ENCODE results near the gene KIF21B. TPM values are rescaled to one million over a fixed set of nuclear protein-coding genes. Genes with fewer than 3 reads are reported as not detected.

Gene KIF21B
- total RNA-seq: 10 to 100 TPM in 1 of 4 donors, 1 to 10 TPM in 2, under 1 TPM in 1; 0.29 to 11.3 (median 2.4) TPM

DNA sequence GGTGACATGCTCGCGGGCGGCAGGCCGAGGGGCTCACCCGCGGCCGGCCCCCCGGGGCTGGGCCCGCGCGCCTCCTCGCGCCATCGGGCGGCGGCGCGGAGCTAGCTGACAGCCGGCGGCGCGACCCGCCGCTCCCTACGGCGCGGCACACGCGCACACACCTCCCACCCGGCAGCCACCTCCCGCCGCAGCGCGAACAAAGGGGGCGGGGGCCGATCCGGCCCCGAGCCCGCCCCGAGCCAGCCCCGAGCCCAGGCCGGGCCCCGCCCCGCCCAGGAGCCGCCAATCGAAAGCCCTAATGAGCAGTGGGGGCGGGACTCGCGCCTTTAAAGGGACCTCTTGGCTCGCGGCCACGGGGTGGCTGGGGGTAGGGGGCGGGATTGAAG is at the start of gene KIF21B:
Gene KIF21B, minus strand, starts transcription at position 198 of the 386 bp plus-strand sequence. CDS start 331 bp downstream, outside the sequence.
- Histone ChIP-seq H3K27ac (peak within 1 kb of the TSS; percentile 13 to 34), H3K27me3 (no peaks in the 10 kb centered on the region), H3K36me3 (no peaks in the 10 kb centered on the region), H3K4me1 (peaks cover 0 to 10% of the 10 kb centered on the region in 2 donors), H3K4me3 (peak within 1 kb of the TSS; percentile 31 to 43), H3K9me3 (no peaks in the 10 kb centered on the region)
- TF ChIP-seq, protein P1, sequence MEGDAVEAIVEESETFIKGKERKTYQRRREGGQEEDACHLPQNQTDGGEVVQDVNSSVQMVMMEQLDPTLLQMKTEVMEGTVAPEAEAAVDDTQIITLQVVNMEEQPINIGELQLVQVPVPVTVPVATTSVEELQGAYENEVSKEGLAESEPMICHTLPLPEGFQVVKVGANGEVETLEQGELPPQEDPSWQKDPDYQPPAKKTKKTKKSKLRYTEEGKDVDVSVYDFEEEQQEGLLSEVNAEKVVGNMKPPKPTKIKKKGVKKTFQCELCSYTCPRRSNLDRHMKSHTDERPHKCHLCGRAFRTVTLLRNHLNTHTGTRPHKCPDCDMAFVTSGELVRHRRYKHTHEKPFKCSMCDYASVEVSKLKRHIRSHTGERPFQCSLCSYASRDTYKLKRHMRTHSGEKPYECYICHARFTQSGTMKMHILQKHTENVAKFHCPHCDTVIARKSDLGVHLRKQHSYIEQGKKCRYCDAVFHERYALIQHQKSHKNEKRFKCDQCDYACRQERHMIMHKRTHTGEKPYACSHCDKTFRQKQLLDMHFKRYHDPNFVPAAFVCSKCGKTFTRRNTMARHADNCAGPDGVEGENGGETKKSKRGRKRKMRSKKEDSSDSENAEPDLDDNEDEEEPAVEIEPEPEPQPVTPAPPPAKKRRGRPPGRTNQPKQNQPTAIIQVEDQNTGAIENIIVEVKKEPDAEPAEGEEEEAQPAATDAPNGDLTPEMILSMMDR (IDR thresholded peaks at IDR 0.05): no peak
- TF ChIP-seq POLR2A (IDR thresholded peaks at IDR 0.05): peak in 1 of 2 donors; percentile 21
- intact Hi-C loops (cut with DNase I; ENCODE audit: low total_unique reads): no loop called here
- DNase-seq: peak; percentile 62 to 76

DNA sequence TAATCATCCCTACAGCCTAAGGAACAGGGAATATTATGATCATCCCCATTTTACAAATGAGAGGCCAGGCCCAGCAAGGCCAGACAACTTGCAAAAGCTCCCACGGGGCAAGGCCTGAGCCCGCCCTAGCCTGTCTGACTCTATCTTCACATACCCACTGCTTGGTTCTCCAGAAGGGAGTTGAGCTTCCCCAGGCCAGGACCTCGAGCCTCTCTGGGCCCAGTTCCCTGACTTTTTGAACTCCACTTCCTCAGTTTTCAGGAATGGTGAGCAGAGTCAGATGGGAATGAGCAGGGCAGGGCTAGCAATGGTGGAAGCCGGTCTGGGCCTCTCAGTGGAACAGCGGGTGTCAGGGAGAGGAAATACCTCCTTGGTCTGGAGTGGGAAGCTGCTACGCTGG is 49.4 kb upstream of the KIF21B start:
- Histone ChIP-seq H3K27ac (no peak overlapping the region), H3K4me3 (no peak overlapping the region), H3K9me3 (no peaks in the 10 kb centered on the region), H3K27me3 (no peaks in the 10 kb centered on the region), H3K36me3 (no peaks in the 10 kb centered on the region), H3K4me1 (no peaks in the 10 kb centered on the region)
- intact Hi-C loops (cut with DNase I; ENCODE audit: low total_unique reads): no loop called here
- no peak for TF ChIP-seq POLR2A (IDR thresholded peaks at IDR 0.05)
- TF ChIP-seq, protein P1 (IDR thresholded peaks at IDR 0.05): no peak
- no peak for DNase-seq

- intact Hi-C loops (cut with DNase I; ENCODE audit: low total_unique reads): no loop called here
- H3K4me1 ChIP-seq: no peaks in the 10 kb centered on the region
Observed at GRCh38 chr1:201072149-201072548, 48.6 kb upstream of the KIF21B start.

DNA sequence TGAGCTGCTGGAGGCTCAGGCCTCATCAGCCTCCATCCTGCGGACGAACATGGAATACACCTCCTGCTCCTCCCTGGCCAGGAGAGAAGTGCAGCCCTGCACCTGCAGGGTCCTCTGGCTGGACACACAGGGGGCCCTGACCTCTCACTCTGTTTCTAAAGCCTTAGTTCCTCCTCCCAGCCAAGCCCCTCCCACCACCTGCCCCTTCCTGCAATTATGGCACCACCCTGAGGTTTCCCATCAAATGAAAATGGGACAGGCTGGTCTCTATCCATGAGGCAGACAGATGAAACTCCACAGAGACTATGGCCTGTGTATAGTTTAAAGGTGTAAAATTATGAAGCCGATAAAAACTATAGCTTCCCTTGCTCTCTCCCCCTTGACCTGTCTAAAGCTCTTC is 46.1 kb upstream of the KIF21B start:
- H3K4me3 ChIP-seq: no peak overlapping the region
- H3K36me3 ChIP-seq: no peaks in the 10 kb centered on the region
- no peaks in the 10 kb centered on the region for H3K27me3 ChIP-seq
- no peak overlapping the region for H3K27ac ChIP-seq
- H3K9me3 ChIP-seq: no peaks in the 10 kb centered on the region
- intact Hi-C loops (cut with DNase I; ENCODE audit: low total_unique reads): no loop called here
- H3K4me1 ChIP-seq: no peaks in the 10 kb centered on the region
- TF ChIP-seq, protein P1 (IDR thresholded peaks at IDR 0.05): no peak
- TF ChIP-seq POLR2A (IDR thresholded peaks at IDR 0.05): no peak
- DNase-seq: no peak

More at GRCh38 chr1:201072149-201072548, 48.6 kb upstream of the KIF21B start:
- Histone ChIP-seq H3K4me3 (no peak overlapping the region), H3K36me3 (no peaks in the 10 kb centered on the region), H3K27ac (no peak overlapping the region), H3K27me3 (no peaks in the 10 kb centered on the region), H3K9me3 (no peaks in the 10 kb centered on the region)
- no peak for DNase-seq
- TF ChIP-seq POLR2A (IDR thresholded peaks at IDR 0.05): no peak
- TF ChIP-seq, protein P1 (IDR thresholded peaks at IDR 0.05): no peak

GRCh38 chr1:201068976-201069375 is 45.5 kb upstream of the KIF21B start:
- TF ChIP-seq POLR2A (IDR thresholded peaks at IDR 0.05): no peak
- TF ChIP-seq, protein P1 (IDR thresholded peaks at IDR 0.05): no peak
- DNase-seq: no peak
- intact Hi-C loops (cut with DNase I; ENCODE audit: low total_unique reads): no loop called here
- Histone ChIP-seq H3K4me3 (no peak overlapping the region), H3K4me1 (no peaks in the 10 kb centered on the region), H3K27ac (no peak overlapping the region), H3K9me3 (no peaks in the 10 kb centered on the region), H3K36me3 (no peaks in the 10 kb centered on the region), H3K27me3 (no peaks in the 10 kb centered on the region)

Measured in uterus (tissue), 4 donors.